MM.1S (cell line): ENCODE results near the gene SLC2A1.

Experiments used
- DNase-seq: peaks from one replicate; pipeline ENCODE4 v3.0.0-alpha.2; 2015
- H2AFZ ChIP-seq: fragments of 300-600 bp; sonication (generic); 2 replicates; pipeline ENCODE4 v1.6.0; 2016; ENCODE audit warnings: antibody characterized with exemption, low read length
- H3F3A ChIP-seq: fragments of 300-600 bp; sonication (generic); 2 replicates; pipeline ENCODE4 v1.6.1; 2016; ENCODE audit warnings: mild to moderate bottlenecking, antibody characterized with exemption, low read length, moderate library complexity, mixed read lengths; ENCODE audit not compliant: insufficient read depth
- H3K27ac ChIP-seq: fragments of 300-600 bp; sonication (generic); 2 replicates; pipeline ENCODE4 v1.5.1; 2016; ENCODE audit warnings: mild to moderate bottlenecking, low read length
- H3K27me3 ChIP-seq: fragments of 300-600 bp; sonication (generic); replicated peaks from 2 replicates; pipeline ENCODE4 v1.6.0; 2016; ENCODE audit warnings: low read length; ENCODE audit not compliant: insufficient read depth
- H3K36me3 ChIP-seq: fragments of 300-600 bp; sonication (generic); replicated peaks from 2 replicates; pipeline ENCODE4 v1.6.1; 2016; ENCODE audit warnings: mild to moderate bottlenecking, low read length, mixed read lengths; ENCODE audit not compliant: insufficient read depth
- H3K4me1 ChIP-seq: fragments of 300-600 bp; sonication (generic); 2 replicates; pipeline ENCODE4 v1.6.1; 2016; ENCODE audit warnings: low read length, mixed read lengths
- H3K4me2 ChIP-seq: fragments of 300-600 bp; sonication (generic); 2 replicates; pipeline ENCODE4 v1.6.0; 2016; ENCODE audit warnings: low read depth, low read length
- H3K4me3 ChIP-seq: fragments of 300-600 bp; sonication (generic); 2 replicates; pipeline ENCODE4 v1.5.1; 2016; ENCODE audit warnings: low read length, mixed read lengths
- H3K79me2 ChIP-seq: fragments of 300-600 bp; sonication (generic); 2 replicates; pipeline ENCODE4 v1.6.1; 2016; ENCODE audit warnings: mixed run types, low read length, mixed read lengths
- H3K9ac ChIP-seq: fragments of 300-600 bp; sonication (generic); 2 replicates; pipeline ENCODE4 v1.6.1; 2016; ENCODE audit warnings: low read length, mixed read lengths
- H3K9me2 ChIP-seq: fragments of 300-600 bp; sonication (generic); replicated peaks from 2 replicates; pipeline ENCODE4 v1.6.1; 2016; ENCODE audit warnings: mild to moderate bottlenecking, low read length, mixed read lengths; ENCODE audit not compliant: insufficient read depth
- H3K9me3 ChIP-seq: fragments of 300-600 bp; sonication (generic); replicated peaks from 2 replicates; pipeline ENCODE4 v1.6.1; 2016; ENCODE audit warnings: mild to moderate bottlenecking, low read length, mixed read lengths; ENCODE audit not compliant: insufficient read depth
- H4K20me1 ChIP-seq: fragments of 300-600 bp; sonication (generic); 2 replicates; pipeline ENCODE4 v1.6.1; 2016; ENCODE audit warnings: mild to moderate bottlenecking, low read length, moderate library complexity, mixed read lengths; ENCODE audit not compliant: insufficient read depth
- CTCF ChIP-seq: fragments of 300-600 bp; sonication (generic); IDR thresholded peaks from 2 replicates; pipeline ENCODE4 v1.5.1; 2016; ENCODE audit warnings: antibody characterized with exemption, low read length, mixed read lengths
- EZH2 ChIP-seq: fragments of 300-600 bp; sonication (generic); optimal IDR thresholded peaks from 2 replicates; pipeline ENCODE3; 2017; ENCODE audit warnings: low read depth, mild to moderate bottlenecking, antibody characterized with exemption, low read length, mixed read lengths
- EZH2phosphoT487 ChIP-seq: fragments of 300-600 bp; sonication (generic); IDR thresholded peaks from 2 replicates; pipeline ENCODE4 v1.6.1; 2018; ENCODE audit warnings: antibody characterized with exemption, low read length

SLC2A1 gene

GRCh38 chr1:42977653-42978052 is 19.0 kb upstream of the SLC2A1 start:
- Histone ChIP-seq H3K27ac (no peak overlapping the region), H3K79me2 (no peaks in the 10 kb centered on the region), H3K4me3 (no peak overlapping the region), H3K36me3 (no peaks in the 10 kb centered on the region), H3K9me3 (no peaks in the 10 kb centered on the region), H3F3A (no peaks in the 10 kb centered on the region), H3K27me3 (no peaks in the 10 kb centered on the region), H2AFZ (no peak overlapping the region), H3K4me2 (no peak overlapping the region), H4K20me1 (no peaks in the 10 kb centered on the region), H3K9ac (no peak overlapping the region), H3K9me2 (no peaks in the 10 kb centered on the region), H3K4me1 (no peaks in the 10 kb centered on the region)
- TF ChIP-seq EZH2 (no peak), CTCF (no peak), EZH2phosphoT487 (no peak)
- DNase-seq: no peak

GRCh38 chr1:42975561-42976225 is 17.0 kb upstream of the SLC2A1 start:
- no peaks in the 10 kb centered on the region for H3K9me3 ChIP-seq
- no peak overlapping the region for H3K27ac ChIP-seq
- H3K27me3 ChIP-seq: no peaks in the 10 kb centered on the region
- no peaks in the 10 kb centered on the region for H3F3A ChIP-seq
- H3K4me3 ChIP-seq: no peak overlapping the region
- TF ChIP-seq EZH2phosphoT487 (no peak), CTCF (no peak), EZH2 (no peak)
- no peaks in the 10 kb centered on the region for H3K79me2 ChIP-seq
- no peak overlapping the region for H3K9ac ChIP-seq
- no peaks in the 10 kb centered on the region for H3K9me2 ChIP-seq
- H2AFZ ChIP-seq: no peak overlapping the region
- H3K4me1 ChIP-seq: no peaks in the 10 kb centered on the region
- no peak for DNase-seq
- no peaks in the 10 kb centered on the region for H3K36me3 ChIP-seq
- H3K4me2 ChIP-seq: no peak overlapping the region
- no peaks in the 10 kb centered on the region for H4K20me1 ChIP-seq

- Histone ChIP-seq H3K79me2 (no peaks in the 10 kb centered on the region), H3K27me3 (no peaks in the 10 kb centered on the region), H3K4me1 (no peaks in the 10 kb centered on the region), H3K4me3 (no peak overlapping the region), H2AFZ (no peak overlapping the region), H3K9ac (no peak overlapping the region), H3F3A (no peaks in the 10 kb centered on the region), H3K36me3 (no peaks in the 10 kb centered on the region), H4K20me1 (no peaks in the 10 kb centered on the region), H3K9me3 (no peaks in the 10 kb centered on the region), H3K9me2 (no peaks in the 10 kb centered on the region), H3K27ac (no peak overlapping the region), H3K4me2 (no peak overlapping the region)
- no peak for DNase-seq
- no peak for TF ChIP-seq CTCF
- no peak for TF ChIP-seq EZH2phosphoT487
- TF ChIP-seq EZH2: no peak
Measured at GRCh38 chr1:42974767-42975437, 16.2 kb upstream of the SLC2A1 start.
